HG03521 (cell line): ENCODE results near the gene CD55.
"Not testable (repeated sequence)": the region's sequence is repeated elsewhere in the genome, so short reads cannot be mapped to it uniquely, and the experiment has no call there.

Experiments used
- ATAC-seq: cut with Tn5 transposase; IDR thresholded peaks from one replicate; pipeline ENCODE4 v1.9.1; 2021; ENCODE audit warnings: mild to moderate bottlenecking, moderate library complexity; ENCODE audit not compliant: unreplicated experiment

CD55 gene

GRCh38 chr1:207305489-207305873 is 16.0 kb upstream of the CD55 start:
- ATAC-seq: no peak

DNA sequence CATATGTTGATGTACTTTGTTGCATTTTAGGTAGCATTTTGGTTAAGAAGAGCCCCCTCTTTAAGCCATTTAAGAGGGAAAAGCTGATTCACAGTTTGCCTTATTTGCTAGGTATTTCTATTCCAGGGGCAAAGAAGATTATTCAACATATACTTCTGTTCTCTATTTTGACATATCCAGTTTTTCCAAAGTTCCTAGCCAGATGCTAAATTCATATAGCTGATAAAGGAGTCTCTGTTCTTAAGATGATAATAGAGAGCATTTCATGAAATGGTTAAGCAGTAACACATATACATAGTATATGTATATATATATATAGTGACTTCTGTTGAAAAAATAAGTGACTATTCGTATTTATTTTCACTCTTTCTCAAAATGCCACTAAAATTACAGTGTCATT is 15.5 kb upstream of the CD55 start:
- no peak for ATAC-seq

- ATAC-seq: no peak
These were observed 14.9 kb upstream of the CD55 start for GRCh38 chr1:207306603-207307002.

GRCh38 chr1:207308451-207309190 is 12.9 kb upstream of the CD55 start:
- no peak for ATAC-seq

- no peak for ATAC-seq
These were observed 11.7 kb upstream of the CD55 start for GRCh38 chr1:207309745-207310273.

- no peak for ATAC-seq
These were observed 9.4 kb upstream of the CD55 start for GRCh38 chr1:207311888-207312603.

DNA sequence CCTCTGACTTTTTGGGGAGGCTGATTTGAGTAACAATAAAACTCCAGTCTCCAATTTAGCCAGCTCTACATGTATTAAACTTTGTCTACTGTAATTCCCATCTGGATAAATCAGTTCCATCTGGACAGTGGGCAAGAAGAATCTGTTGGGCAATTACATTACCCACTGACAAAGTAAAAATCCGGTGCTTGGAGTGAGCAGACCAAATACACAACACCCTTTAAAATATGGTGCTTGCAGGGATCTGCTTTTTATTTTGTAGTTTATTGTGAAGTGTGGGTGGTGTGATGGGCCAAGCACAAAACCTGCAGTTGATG is 8.9 kb upstream of the CD55 start:
- no peak for ATAC-seq

DNA sequence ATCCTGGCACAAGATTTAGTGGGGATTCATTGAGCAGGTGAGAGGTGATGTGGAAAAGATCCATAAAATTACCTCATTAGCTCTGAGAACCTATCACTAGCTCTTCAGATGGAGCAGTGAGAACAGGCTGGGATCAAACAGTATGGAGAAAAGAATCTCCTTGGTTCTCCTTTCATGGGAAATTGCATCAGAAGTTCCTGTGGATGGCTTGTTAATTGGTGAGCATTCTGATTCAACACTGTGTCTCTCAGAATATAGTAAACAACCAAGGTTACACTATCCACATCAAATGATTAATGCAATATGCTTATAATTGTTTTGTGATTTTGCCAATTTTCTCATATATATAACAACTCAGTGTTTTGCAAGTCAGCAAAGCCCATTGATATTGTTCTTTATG is 8.3 kb upstream of the CD55 start:
- ATAC-seq: no peak

DNA sequence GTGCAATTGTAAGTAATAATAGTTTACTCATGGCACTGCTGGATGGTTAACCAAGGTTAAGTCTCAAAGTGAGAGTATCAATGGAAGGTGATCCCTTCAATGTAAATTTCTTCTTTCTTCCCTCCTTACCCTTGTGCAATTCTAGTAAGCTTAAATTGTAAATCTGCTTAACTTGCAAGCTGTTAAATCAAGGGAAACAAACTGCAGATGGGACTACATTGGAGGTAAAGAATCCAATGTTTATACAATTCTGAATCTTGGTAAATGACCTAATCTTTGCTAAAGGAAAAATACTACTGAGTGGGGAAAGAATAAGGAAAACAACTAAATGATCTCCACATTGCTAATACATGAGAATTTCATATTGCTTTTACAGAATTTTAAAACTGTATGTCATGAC is 6.7 kb upstream of the CD55 start:
- ATAC-seq: no peak

GRCh38 chr1:207315435-207315834 is 6.0 kb upstream of the CD55 start:
- ATAC-seq: no peak

DNA sequence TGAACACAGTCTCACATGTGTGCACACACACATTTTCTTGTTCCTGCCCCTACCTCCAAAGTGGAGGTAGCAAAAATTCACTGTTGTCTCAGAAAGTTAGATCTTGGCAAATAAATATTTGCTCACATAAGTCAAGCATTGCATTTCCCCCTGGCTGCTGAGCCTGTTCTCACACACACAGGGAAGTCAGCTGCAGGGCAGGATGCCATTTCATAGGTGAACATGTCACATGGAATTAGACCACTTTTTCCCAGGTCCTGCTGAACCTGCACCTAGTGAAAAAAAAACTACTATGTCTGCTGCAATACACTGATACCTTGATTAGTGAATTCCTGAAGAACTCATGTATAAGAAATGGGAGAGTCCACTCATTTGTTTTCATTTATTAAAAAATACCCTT is 5.3 kb upstream of the CD55 start:
- no peak for ATAC-seq

- ATAC-seq: no peak
These were observed 4.7 kb upstream of the CD55 start for GRCh38 chr1:207316622-207317391.

GRCh38 chr1:207317561-207317960 is 3.9 kb upstream of the CD55 start:
- ATAC-seq: no peak

DNA sequence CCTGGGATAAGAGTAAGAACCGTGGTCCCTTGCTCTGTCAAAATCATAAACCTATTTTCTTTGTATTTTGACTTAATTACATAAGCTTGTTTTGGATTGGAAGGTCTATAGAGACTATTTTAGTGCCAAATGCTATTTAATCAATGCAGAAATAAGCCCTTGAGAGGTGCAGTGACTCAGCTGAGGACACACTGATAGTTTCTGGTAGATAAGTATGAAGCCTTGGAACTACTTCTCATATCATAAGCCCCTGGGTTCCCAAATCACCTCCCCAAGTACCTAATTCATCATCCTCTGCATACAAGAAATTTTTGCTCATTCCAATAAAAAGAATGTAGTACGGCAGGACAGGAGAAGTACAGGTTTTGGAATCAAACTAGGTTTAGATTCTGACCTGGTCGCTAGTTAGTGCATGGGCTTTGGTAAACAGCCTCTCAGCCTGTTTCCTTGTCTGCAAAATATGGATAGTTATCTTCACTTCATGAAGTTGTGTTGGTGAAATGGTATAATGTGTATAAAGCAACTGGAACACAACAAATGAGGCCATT is 3.3 kb upstream of the CD55 start:
- ATAC-seq: no peak

DNA sequence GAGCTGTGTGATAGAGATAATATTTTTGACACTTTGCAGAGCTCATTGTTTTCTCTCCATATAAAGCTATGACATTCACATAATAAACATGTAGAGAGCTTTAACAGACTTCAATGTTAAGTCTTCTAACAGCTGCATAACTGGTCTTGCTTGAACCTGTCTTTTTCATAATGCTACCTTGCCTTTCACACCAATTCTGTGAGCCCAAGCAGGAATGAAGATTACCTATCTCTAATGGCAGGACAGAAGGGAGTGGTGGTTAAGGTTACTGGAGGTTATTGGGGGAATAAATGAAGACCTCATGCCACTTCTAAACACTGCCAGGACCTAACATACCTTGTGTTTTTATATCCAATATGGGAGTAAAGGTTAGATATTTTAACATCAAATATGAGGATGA is 2.3 kb upstream of the CD55 start:
- ATAC-seq: no peak

GRCh38 chr1:207320105-207320504 is 1.4 kb upstream of the CD55 start:
- ATAC-seq: not testable (repeated sequence)

DNA sequence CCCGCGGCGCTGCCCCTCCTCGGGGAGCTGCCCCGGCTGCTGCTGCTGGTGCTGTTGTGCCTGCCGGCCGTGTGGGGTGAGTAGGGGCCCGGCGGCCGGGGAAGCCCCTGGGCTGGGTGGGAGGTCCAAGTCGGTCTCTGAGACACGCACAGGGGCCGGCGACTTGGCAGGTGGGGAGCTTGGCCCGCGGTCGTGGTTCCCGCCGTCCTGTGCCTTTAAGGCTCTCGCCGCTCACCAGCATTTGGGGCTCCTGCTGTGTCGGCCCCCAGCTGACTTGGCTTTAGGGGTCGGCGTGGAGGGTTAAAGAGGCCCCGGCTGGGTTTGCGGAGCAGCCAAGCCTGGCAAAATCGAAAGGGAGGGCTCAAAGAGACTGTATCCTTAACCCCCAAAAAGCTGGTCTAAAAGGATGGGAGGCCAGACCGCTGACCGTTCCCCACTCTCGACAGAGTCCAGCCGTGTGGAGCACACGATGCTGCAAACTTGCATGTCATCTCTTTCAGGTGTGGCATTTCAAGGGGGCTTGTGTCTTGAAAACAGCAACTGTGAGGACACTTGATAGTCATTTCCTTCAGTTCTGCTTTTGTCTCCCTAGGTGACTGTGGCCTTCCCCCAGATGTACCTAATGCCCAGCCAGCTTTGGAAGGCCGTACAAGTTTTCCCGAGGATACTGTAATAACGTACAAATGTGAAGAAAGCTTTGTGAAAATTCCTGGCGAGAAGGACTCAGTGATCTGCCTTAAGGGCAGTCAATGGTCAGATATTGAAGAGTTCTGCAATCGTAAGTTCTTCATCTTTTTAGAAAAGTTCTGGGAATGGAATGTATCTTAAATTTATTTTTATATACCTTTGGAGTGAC is 540 bp downstream of the CD55 start:
- ATAC-seq: no peak

GRCh38 chr1:207323425-207324225 is 2.1 kb downstream of the CD55 start:
- ATAC-seq: no peak

DNA sequence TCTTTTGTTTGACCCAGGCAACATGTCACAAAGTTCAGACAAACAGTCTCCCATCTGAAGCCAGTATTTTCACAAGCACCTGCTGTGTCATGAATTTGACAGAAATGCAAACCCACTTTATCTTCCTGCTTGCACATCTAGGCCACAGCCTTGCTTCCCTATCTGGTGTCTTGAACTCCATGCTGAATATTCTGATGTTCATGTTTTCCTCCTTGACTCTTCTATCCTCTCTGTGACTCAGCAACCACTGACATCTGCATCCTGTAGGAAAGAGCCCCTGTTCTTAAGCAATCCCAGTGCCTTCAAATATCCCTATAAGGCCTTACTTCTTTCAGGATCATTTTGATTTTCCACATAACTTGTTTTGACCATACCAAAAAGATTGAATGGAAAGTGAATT is 6.5 kb downstream of the CD55 start:
- ATAC-seq: no peak
